ENCODE data around the gene CCER1.

- TF ChIP-seq POLR2AphosphoS5 (IDR thresholded peaks at IDR 0.05) = no peak
- TF ChIP-seq, protein P1, sequence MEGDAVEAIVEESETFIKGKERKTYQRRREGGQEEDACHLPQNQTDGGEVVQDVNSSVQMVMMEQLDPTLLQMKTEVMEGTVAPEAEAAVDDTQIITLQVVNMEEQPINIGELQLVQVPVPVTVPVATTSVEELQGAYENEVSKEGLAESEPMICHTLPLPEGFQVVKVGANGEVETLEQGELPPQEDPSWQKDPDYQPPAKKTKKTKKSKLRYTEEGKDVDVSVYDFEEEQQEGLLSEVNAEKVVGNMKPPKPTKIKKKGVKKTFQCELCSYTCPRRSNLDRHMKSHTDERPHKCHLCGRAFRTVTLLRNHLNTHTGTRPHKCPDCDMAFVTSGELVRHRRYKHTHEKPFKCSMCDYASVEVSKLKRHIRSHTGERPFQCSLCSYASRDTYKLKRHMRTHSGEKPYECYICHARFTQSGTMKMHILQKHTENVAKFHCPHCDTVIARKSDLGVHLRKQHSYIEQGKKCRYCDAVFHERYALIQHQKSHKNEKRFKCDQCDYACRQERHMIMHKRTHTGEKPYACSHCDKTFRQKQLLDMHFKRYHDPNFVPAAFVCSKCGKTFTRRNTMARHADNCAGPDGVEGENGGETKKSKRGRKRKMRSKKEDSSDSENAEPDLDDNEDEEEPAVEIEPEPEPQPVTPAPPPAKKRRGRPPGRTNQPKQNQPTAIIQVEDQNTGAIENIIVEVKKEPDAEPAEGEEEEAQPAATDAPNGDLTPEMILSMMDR (IDR thresholded peaks at IDR 0.05) = no peak
These were observed 15.9 kb upstream of the CCER1 start for GRCh38 chr12:90970911-90971310.

Data from esophagus muscularis mucosa (tissue), 3 donors.